ENCODE data around the gene CD300LD. TPM values are rescaled to one million over a fixed set of nuclear protein-coding genes. Genes with fewer than 3 reads are reported as not detected.

CD300LD gene
- total RNA-seq, 4 donors from 2014 or later, result not detected

DNA sequence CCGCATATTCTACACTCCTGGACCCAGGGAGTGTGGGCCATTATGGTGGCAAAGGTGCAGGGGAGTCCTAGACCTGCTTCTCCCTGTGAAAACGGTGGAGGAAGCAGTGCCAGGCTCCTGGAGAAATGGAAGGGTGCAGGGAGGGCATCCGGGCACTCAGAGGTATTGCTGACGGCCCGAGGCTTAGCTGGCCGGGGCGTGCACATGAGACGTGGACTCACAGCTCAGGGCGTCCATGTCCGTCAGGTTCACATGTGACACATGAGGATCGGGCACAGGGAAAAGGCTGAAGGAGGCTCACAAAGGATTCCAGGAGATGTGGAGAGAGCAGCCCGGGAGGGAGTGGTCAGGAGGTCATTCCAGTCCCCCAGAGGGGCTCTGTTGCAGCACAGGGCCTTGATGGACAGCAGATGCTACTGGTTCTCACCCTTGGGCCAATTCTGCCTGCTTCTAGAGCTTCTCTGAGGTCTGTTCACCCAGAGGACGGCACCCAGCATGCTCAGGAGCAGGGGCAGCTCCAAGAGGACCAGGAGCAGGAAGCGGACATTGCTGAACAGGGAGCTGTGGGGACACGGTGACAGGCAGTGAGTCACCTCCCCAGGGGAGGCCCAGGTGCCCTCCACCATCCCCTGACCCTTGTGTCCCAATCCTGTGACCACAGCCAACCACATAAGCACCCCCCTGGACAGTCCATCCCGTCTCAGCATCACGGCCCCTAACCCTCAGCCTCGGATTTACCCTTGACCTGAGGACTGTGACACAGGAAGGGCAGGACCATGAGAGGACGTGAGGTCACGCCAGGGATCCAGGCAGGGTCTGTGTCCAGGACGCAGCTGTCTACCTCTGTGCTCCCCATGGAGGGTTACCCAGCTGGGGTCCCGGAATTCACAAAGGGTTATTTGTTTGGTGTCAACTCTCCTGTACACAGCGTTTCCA is 50.6 kb downstream of the CD300LD start:
- DNase-seq, result peak in 1 of 3 donors; percentile 36
- Histone ChIP-seq H3K4me3 (no peak overlapping the region), H3K4me1 (no peaks in the 10 kb centered on the region), H3K27ac (no peak overlapping the region), H3K36me3 (no peaks in the 10 kb centered on the region), H3K9me3 (no peaks in the 10 kb centered on the region), H3K27me3 (no peaks in the 10 kb centered on the region)
- no peak for TF ChIP-seq POLR2A (IDR thresholded peaks at IDR 0.05)
- TF ChIP-seq, protein P1, sequence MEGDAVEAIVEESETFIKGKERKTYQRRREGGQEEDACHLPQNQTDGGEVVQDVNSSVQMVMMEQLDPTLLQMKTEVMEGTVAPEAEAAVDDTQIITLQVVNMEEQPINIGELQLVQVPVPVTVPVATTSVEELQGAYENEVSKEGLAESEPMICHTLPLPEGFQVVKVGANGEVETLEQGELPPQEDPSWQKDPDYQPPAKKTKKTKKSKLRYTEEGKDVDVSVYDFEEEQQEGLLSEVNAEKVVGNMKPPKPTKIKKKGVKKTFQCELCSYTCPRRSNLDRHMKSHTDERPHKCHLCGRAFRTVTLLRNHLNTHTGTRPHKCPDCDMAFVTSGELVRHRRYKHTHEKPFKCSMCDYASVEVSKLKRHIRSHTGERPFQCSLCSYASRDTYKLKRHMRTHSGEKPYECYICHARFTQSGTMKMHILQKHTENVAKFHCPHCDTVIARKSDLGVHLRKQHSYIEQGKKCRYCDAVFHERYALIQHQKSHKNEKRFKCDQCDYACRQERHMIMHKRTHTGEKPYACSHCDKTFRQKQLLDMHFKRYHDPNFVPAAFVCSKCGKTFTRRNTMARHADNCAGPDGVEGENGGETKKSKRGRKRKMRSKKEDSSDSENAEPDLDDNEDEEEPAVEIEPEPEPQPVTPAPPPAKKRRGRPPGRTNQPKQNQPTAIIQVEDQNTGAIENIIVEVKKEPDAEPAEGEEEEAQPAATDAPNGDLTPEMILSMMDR (IDR thresholded peaks at IDR 0.05), result no peak

DNA sequence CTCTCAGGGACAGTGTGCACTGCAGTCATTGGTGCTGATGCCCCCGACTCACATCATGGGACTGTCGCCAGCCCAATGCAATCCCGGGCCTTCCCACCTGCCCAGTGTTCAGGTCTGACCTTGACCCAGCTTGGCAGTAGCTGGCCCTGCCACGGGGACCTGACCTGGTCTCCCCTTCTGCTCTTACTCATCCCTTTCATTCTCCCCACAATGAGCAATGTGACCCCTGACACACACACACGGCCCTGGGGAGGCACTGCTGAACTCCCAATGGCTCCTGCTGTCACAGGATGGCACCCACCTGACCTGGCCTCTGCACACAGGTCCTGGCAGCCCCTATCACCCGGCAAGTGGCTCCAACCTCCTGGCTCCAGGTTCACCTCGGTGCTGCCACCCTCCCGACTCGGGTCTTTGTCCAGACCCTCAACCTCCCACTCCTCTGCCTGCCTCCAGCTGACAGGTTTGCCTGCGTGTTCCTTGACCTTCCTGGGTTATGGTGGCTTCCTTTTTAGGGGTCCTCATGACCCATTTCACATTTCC is 52.7 kb downstream of the CD300LD start:
- no peaks in the 10 kb centered on the region for H3K36me3 ChIP-seq

DNA sequence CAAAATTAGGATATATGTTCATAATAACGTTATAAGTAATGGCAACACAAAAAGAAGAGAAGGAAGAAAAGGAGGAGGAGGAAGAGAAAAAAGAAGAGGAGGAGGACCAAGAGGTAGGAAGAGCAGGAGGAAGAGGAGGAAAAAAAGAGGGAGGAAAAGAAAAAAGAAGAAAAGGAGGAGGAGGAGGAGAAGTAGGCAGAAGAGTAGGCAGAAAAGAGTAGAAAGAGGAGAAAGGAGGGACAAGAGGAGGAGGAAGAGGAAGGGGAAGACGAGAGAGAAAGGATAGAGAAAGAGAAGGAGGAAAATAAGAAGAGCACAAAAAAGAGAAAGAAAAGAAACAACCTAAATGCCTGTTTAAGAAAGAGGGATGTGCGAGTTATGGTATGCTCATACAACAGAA is 55.2 kb downstream of the CD300LD start:
- TF ChIP-seq POLR2A (IDR thresholded peaks at IDR 0.05), result no peak
- TF ChIP-seq, protein P1 (IDR thresholded peaks at IDR 0.05), result no peak
- no peaks in the 10 kb centered on the region for H3K9me3 ChIP-seq
- no peak for DNase-seq

More for the DNA sequence above, 52.7 kb downstream of the CD300LD start:
- H3K27ac ChIP-seq, result no peak overlapping the region
- H3K27me3 ChIP-seq, result no peaks in the 10 kb centered on the region
- no peak for TF ChIP-seq POLR2A (IDR thresholded peaks at IDR 0.05)
- TF ChIP-seq, protein P1 (IDR thresholded peaks at IDR 0.05), result no peak
- H3K9me3 ChIP-seq, result no peaks in the 10 kb centered on the region
- no peaks in the 10 kb centered on the region for H3K4me1 ChIP-seq
- DNase-seq, result peak in 1 of 3 donors; percentile 30
- no peak overlapping the region for H3K4me3 ChIP-seq

DNA sequence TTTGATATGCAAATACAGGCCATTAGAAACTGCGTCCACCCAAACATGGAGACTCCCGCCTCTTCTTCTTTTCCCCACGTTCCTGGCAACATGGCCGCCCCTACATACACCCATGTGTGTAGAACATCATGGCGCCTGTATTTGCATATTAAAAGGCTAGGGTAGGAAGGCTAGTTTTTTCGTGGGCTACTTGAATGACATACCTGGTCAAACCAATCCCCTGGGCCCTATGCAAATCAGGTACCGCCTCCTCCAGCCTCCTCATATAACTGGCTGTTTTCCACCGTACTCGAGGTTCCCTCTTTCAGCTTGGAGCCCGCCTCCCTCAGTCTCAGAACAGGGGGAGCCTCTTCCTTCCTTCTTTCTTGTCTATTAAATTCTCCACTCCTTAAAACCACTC is 60.0 kb downstream of the CD300LD start:
- Histone ChIP-seq H3K4me1 (no peaks in the 10 kb centered on the region), H3K27me3 (no peaks in the 10 kb centered on the region), H3K4me3 (no peak overlapping the region), H3K9me3 (no peaks in the 10 kb centered on the region), H3K27ac (peak overlapping the region in 2 of 4 donors; percentile 25 to 42), H3K36me3 (no peaks in the 10 kb centered on the region)
- peak; percentile 29 to 69 (median 50) for DNase-seq
- TF ChIP-seq POLR2A (IDR thresholded peaks at IDR 0.05), result peak in 1 of 2 donors; percentile 26
- TF ChIP-seq, protein P1 (IDR thresholded peaks at IDR 0.05), result no peak

More for the DNA sequence above, 55.2 kb downstream of the CD300LD start:
- Histone ChIP-seq H3K4me3 (no peak overlapping the region), H3K36me3 (no peaks in the 10 kb centered on the region), H3K4me1 (no peaks in the 10 kb centered on the region), H3K27ac (no peak overlapping the region), H3K27me3 (no peaks in the 10 kb centered on the region)

DNA sequence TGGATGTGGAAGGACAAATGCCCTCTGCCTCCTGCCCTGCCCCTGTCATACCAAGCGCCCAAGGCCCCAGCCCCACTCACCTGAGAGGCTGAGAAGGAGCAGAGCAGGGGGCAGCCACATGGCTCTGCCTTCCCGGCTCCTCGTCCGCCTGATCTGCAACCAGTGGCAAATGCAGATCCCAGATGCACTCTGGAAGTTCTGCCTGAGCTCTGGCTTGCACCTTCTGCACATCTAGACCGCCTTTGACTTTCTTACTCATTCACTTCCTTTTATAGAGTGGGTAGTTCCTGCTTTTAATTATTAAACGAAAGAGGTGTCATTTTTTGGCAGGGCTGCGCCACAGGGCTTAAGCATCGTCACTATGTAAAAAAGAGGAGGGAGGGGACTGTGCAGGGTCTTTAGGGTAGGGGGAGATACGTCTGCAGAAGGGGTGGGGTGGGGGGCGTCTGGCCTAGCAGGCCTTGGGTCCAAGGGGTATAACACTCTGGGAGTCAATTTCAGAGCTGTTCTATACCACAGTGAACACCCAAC is 60.8 kb downstream of the CD300LD start, which contains the start of gene CD300LB:
CD300LB (minus strand) TSS at position 245 of the 531 bp plus-strand sequence; CDS start at position 120, 125 bp downstream.
- peak within 1 kb of the TSS in 2 of 4 donors; percentile 25 to 42 for H3K27ac ChIP-seq
- no peaks in the 10 kb centered on the region for H3K27me3 ChIP-seq
- H3K9me3 ChIP-seq, result no peaks in the 10 kb centered on the region
- H3K4me1 ChIP-seq, result no peaks in the 10 kb centered on the region
- DNase-seq, result peak; percentile 14 to 40 (median 15)
- TF ChIP-seq, protein P1 (IDR thresholded peaks at IDR 0.05), result no peak
- no peak for TF ChIP-seq POLR2A (IDR thresholded peaks at IDR 0.05)
- H3K4me3 ChIP-seq, result no peak within 1 kb of the TSS
- no peaks in the 10 kb centered on the region for H3K36me3 ChIP-seq

Measured in Peyer's patch (tissue), 4 donors.